ENCODE measurements around the gene TACR2. TPM values are rescaled to one million over a fixed set of nuclear protein-coding genes. Genes with fewer than 3 reads are reported as not detected.

TACR2 gene
- total RNA-seq, 6 experiments from 2014 or later = 0.16 to 0.22 (median 0.16) TPM; not detected in 3

DNA sequence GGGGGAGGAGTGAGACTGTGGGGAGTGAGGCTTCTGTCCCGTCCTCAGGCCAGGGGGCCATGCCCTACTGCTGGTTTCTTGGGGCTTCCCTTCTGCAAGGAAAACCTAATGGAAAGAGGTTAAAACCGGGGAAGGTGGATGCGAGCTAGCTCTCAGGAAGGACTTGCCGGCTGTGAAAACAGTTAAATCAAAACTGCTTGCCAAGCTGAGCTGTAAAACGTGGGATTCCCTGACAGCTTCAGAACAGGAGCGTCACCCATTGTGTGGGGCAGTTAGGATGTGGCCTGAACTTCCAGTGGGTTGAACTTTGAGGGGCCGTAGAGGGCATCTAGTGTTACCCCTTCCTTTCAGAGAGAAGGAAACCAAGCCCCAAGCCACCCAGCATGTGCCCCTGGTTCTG, 47.7 kb upstream of the TACR2 start:
- TF ChIP-seq, protein P1, sequence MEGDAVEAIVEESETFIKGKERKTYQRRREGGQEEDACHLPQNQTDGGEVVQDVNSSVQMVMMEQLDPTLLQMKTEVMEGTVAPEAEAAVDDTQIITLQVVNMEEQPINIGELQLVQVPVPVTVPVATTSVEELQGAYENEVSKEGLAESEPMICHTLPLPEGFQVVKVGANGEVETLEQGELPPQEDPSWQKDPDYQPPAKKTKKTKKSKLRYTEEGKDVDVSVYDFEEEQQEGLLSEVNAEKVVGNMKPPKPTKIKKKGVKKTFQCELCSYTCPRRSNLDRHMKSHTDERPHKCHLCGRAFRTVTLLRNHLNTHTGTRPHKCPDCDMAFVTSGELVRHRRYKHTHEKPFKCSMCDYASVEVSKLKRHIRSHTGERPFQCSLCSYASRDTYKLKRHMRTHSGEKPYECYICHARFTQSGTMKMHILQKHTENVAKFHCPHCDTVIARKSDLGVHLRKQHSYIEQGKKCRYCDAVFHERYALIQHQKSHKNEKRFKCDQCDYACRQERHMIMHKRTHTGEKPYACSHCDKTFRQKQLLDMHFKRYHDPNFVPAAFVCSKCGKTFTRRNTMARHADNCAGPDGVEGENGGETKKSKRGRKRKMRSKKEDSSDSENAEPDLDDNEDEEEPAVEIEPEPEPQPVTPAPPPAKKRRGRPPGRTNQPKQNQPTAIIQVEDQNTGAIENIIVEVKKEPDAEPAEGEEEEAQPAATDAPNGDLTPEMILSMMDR (IDR thresholded peaks at IDR 0.05) = no peak
- TF ChIP-seq POLR2A (IDR thresholded peaks at IDR 0.05) = no peak
- no peak for DNase-seq
- no peaks in the 10 kb centered on the region for H3K4me1 ChIP-seq
- H3K27me3 ChIP-seq = no peaks in the 10 kb centered on the region
- no peaks in the 10 kb centered on the region for H3K9me3 ChIP-seq
- no peak overlapping the region for H3K4me3 ChIP-seq
- WGBS (ENCODE audit: insufficient coverage, low coverage, low lambda C conversion rate, missing lambda C conversion rate) = 49% methylated on average over 5 of the region's 7 CpGs
- peak in 3 of 4 donors; percentile 3 to 17 (median 5) for ATAC-seq
- peak overlapping the region in 2 of 3 donors; percentile 8 to 10 for H3K27ac ChIP-seq
- intact Hi-C loops (cut with DNase I) = no loop called here
- H3K36me3 ChIP-seq = no peaks in the 10 kb centered on the region

DNA sequence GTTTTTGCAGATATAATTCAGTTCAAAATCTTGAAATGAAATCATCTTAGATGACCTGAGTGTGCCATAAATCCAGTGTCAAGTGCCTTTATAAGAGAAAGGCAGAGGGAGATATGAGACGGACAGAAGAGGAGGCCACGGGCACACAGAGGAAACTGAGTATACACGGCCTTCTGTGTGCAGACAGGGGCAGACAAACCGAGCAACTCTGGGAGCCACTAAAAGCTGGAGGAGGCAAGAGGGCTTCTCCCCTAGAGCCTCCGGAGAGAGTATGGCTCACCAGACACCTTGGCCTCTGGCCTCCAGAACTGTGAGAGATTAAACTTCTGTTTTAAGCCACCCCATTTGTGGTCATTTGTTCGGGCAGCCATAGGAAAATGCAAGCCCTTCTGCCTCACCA, 47.2 kb upstream of the TACR2 start:
- DNase-seq = no peak
- ATAC-seq = no peak
- 84% methylated on average over 2 of the region's 6 CpGs for WGBS (ENCODE audit: insufficient coverage, low coverage, low lambda C conversion rate, missing lambda C conversion rate)
- H3K27ac ChIP-seq = peak overlapping the region in 1 of 3 donors; percentile 10
- H3K9me3 ChIP-seq = no peaks in the 10 kb centered on the region
- H3K27me3 ChIP-seq = no peaks in the 10 kb centered on the region
- H3K4me1 ChIP-seq = no peaks in the 10 kb centered on the region
- H3K36me3 ChIP-seq = no peaks in the 10 kb centered on the region
- TF ChIP-seq, protein P1 (IDR thresholded peaks at IDR 0.05) = no peak
- no peak for TF ChIP-seq POLR2A (IDR thresholded peaks at IDR 0.05)
- H3K4me3 ChIP-seq = no peak overlapping the region
- intact Hi-C loops (cut with DNase I) = no loop called here

DNA sequence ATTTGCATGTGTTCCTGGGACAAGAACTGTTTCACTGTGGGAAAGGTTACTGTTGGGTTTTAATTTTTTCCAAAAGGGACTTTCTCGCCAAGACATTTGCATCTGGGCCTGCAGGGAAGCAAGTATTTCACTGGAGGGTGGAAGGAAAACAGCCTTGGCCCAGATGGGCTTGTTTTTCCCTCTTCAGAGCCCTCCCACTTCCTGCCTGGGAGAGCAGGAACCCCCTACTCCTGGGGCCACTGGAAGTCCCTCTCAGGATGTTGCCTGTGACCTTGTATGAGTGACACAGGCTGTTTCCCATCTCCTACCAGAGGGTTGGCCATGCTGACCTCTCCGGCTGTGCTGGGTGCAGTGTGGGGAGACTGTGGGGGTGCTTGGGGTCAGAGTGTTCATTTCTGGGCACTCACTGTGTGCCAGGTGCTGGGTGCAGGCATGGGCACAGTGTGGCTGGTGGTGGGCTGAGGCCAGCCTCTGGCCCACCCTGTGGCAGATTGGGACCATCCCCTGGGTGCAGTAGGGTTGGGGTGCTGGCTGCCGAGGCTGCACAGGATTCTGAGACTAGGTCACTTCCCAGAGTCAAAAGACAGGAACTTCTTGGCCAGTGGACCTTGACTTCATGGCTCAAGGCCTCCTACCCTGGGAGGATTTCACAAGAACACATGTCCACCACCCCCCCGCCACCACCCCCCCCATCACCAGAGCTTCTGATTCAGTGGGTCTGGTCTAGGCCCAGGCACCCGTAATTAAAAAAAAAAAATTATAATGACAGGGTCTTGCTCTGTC, 44.7 kb upstream of the TACR2 start:
- TF ChIP-seq POLR2A (IDR thresholded peaks at IDR 0.05) = no peak
- TF ChIP-seq, protein P1 (IDR thresholded peaks at IDR 0.05) = no peak
- H3K9me3 ChIP-seq = no peaks in the 10 kb centered on the region
- DNase-seq (no peak), ATAC-seq (peak; percentile 44 to 67 (median 50))
- WGBS (ENCODE audit: insufficient coverage, low coverage, low lambda C conversion rate, missing lambda C conversion rate) = 40% methylated on average over 1 of the region's 5 CpGs
- no peak overlapping the region for H3K4me3 ChIP-seq
- no peaks in the 10 kb centered on the region for H3K4me1 ChIP-seq
- H3K27ac ChIP-seq = no peak overlapping the region
- no peaks in the 10 kb centered on the region for H3K36me3 ChIP-seq
- intact Hi-C loops (cut with DNase I) = no loop called here
- no peaks in the 10 kb centered on the region for H3K27me3 ChIP-seq

DNA sequence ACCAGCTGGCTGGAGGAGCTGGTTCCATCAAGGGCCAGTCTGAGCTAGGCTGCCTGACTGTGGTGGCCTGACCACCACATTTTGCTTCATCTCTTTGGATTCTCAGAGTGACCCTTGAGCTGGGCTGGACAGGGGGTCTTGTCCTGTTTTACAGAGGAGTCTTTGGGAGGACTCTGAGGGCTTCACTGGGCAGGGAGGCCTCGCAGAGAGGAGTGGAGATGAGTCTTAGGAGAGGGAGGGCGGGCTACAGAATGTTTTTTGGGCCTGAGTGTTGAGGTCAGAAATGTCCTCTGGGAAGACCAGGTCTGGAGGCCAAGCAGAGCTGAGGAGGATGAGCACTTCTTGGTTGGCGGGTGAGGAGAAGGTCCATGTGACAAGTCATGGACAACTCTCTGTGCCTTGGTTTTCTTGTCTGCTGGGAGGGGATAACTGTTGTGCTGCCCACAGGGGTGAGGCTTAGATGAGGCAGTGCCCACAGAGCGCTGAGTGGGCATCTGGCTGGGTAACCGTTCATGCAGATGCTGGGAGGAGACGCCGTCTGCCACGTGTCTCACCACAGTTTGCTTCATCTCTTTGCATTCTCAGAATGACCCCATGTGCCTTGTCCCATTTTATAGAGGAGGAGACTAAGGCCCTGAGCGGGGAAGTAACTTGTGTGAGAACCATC, 44.0 kb upstream of the TACR2 start:
- TF ChIP-seq POLR2A (IDR thresholded peaks at IDR 0.05) = no peak
- TF ChIP-seq, protein P1 (IDR thresholded peaks at IDR 0.05) = no peak
- H3K9me3 ChIP-seq = no peaks in the 10 kb centered on the region
- no peaks in the 10 kb centered on the region for H3K4me1 ChIP-seq

More for the DNA sequence above, 44.0 kb upstream of the TACR2 start:
- DNase-seq (no peak), ATAC-seq (no peak)
- H3K4me3 ChIP-seq = no peak overlapping the region
- WGBS (ENCODE audit: insufficient coverage, low coverage, low lambda C conversion rate, missing lambda C conversion rate) = 76% methylated on average over 4 of the region's 9 CpGs
- H3K36me3 ChIP-seq = no peaks in the 10 kb centered on the region
- no peaks in the 10 kb centered on the region for H3K27me3 ChIP-seq
- intact Hi-C loops (cut with DNase I) = no loop called here
- H3K27ac ChIP-seq = no peak overlapping the region

All from right lobe of liver (tissue), 6 donors.